HepG2 (cell line): ENCODE data around the gene TKFC. TPM values are rescaled to one million over a fixed set of nuclear protein-coding genes. Genes with fewer than 3 reads are reported as not detected.

Experiments used
- BRF2 ChIP-seq: sonication (generic); formaldehyde crosslinking; IDR thresholded peaks from 2 replicates; pipeline ENCODE4 v1.8.1; 2022; ENCODE audit warnings: mild to moderate bottlenecking, missing genetic modification reagents
- CCAR2 ChIP-seq: fragments of 200-400 bp; formaldehyde crosslinking; optimal IDR thresholded peaks from 2 replicates; pipeline ENCODE3; 2018; ENCODE audit warnings: low read depth, mild to moderate bottlenecking, low read length, moderate library complexity
- CHD2 ChIP-seq: IDR thresholded peaks from 2 replicates; pipeline ENCODE4 v1.6.1; 2011; ENCODE audit warnings: low read depth, low read length, improper control_type of control experiment
- CSRNP1 ChIP-seq: sonication (generic); formaldehyde crosslinking; IDR thresholded peaks from 2 replicates; pipeline ENCODE4 v1.8.1; 2023; ENCODE audit warnings: mild to moderate bottlenecking, missing genetic modification reagents
- E2F1 ChIP-seq: sonication (generic); formaldehyde crosslinking; IDR thresholded peaks from 2 replicates; pipeline ENCODE4 v1.5.0; 2020; ENCODE audit warnings: missing genetic modification reagents
- ELF4 ChIP-seq: sonication (generic); formaldehyde crosslinking; IDR thresholded peaks from 2 replicates; pipeline ENCODE4 v1.5.0; 2020; ENCODE audit warnings: missing genetic modification reagents, mild to moderate bottlenecking, moderate library complexity, borderline replicate concordance
- HDAC6 ChIP-seq: fragments of 200-600 bp; sonication (generic); IDR thresholded peaks from 2 replicates; pipeline ENCODE4 v1.7.0; 2017; ENCODE audit warnings: mild to moderate bottlenecking, antibody characterized with exemption, low read length, low read depth
- HNRNPH1 ChIP-seq: fragments of 200-400 bp; formaldehyde crosslinking; optimal IDR thresholded peaks from 2 replicates; pipeline ENCODE3; 2017; ENCODE audit warnings: mild to moderate bottlenecking, low read depth, low read length
- MATR3 ChIP-seq: sonication (generic); formaldehyde crosslinking; IDR thresholded peaks from 2 replicates; pipeline ENCODE4 v1.4.0; 2020; ENCODE audit warnings: missing genetic modification reagents
- MXD3 ChIP-seq: IDR thresholded peaks from 2 replicates; pipeline ENCODE4 v1.6.1; 2016; ENCODE audit warnings: mild to moderate bottlenecking, missing biosample characterization, missing genetic modification reagents
- MYC ChIP-seq: sonication (generic); formaldehyde crosslinking; IDR thresholded peaks from 2 replicates; pipeline ENCODE4 v1.9.0; 2021; ENCODE audit warnings: missing genetic modification reagents, borderline replicate concordance
- NCOA1 ChIP-seq: sonication (generic); formaldehyde crosslinking; IDR thresholded peaks from 2 replicates; pipeline ENCODE4 v1.9.0; 2021; ENCODE audit warnings: missing genetic modification reagents
- NPAS2 ChIP-seq: sonication (generic); formaldehyde crosslinking; IDR thresholded peaks from 2 replicates; pipeline ENCODE4 v1.8.0; 2022; ENCODE audit warnings: mild to moderate bottlenecking, missing genetic modification reagents, borderline replicate concordance
- PHF21A ChIP-seq: sonication (generic); formaldehyde crosslinking; IDR thresholded peaks from 2 replicates; pipeline ENCODE4 v1.5.0; 2020; ENCODE audit warnings: mild to moderate bottlenecking, missing genetic modification reagents
- PRDM15 ChIP-seq: sonication (generic); formaldehyde crosslinking; IDR thresholded peaks from 2 replicates; pipeline ENCODE4 v1.4.0; 2020; ENCODE audit warnings: missing genetic modification reagents
- U2AF2 ChIP-seq: fragments of 200-400 bp; formaldehyde crosslinking; IDR thresholded peaks from 2 replicates; pipeline ENCODE4 v1.6.1; 2017; ENCODE audit warnings: low read depth, mild to moderate bottlenecking, low read length
- ZFP36L2 ChIP-seq: sonication (generic); formaldehyde crosslinking; IDR thresholded peaks from 2 replicates; pipeline ENCODE4 v1.4.0; 2020; ENCODE audit warnings: missing genetic modification reagents
- ZNF20 ChIP-seq: sonication (generic); formaldehyde crosslinking; IDR thresholded peaks from 2 replicates; pipeline ENCODE4 v1.4.0; 2020; ENCODE audit warnings: mild to moderate bottlenecking, moderate library complexity, missing genetic modification reagents
- ZNF550 ChIP-seq: sonication (generic); formaldehyde crosslinking; IDR thresholded peaks from 2 replicates; pipeline ENCODE4 v1.4.0; 2020; ENCODE audit warnings: mild to moderate bottlenecking, missing genetic modification reagents, borderline replicate concordance
- ZNF703 ChIP-seq: sonication (generic); formaldehyde crosslinking; IDR thresholded peaks from 2 replicates; pipeline ENCODE4 v1.5.1; 2020; ENCODE audit warnings: missing genetic modification reagents, mild to moderate bottlenecking, moderate library complexity, borderline replicate concordance
- ZNF878 ChIP-seq: sonication (generic); formaldehyde crosslinking; IDR thresholded peaks from 2 replicates; pipeline ENCODE4 v1.8.1; 2023; ENCODE audit warnings: mild to moderate bottlenecking, missing genetic modification reagents, moderate library complexity
- polyA plus RNA-seq, 8 experiments: library from polyadenylated mRNA; depleted of rRNA in 3 of 8; stranded (reverse) in 7 of 8; unstranded in 1 of 8; fragments of >200 nt; fragmentation: Illumina TruSeq in 4 of 8; extraction: Trizol in 4 of 8; gene quantifications; 2 replicates each; pipeline versions ENCODE4 v1.2.1 to v1.2.3, GENCODE V29; 2011 to 2016; ENCODE audit warnings: low read depth in 4 of 8, missing spikeins in 1 of 8, mixed read lengths in 1 of 8; ENCODE audit not compliant: insufficient read depth in 1 of 8
- total RNA-seq, 5 experiments: library from RNA; depleted of rRNA; stranded (reverse); fragments of >200 nt; fragmentation: Illumina TruSeq; extraction: Trizol; gene quantifications; 2 replicates each; pipeline ENCODE4 v1.2.3, GENCODE V29; 2016; ENCODE audit warnings: low read depth in 1 of 5

The TKFC gene
- total and polyA plus RNA-seq, 2 of the 13 experiments (the other 11 are each of a cell fraction or from before 2014, with no cell fraction given) = 147 to 197 TPM

- TF ChIP-seq E2F1 (CRISPR knock-in tag) = no peak
- TF ChIP-seq CCAR2 = no peak
- peak; percentile 75; the same call in 1 of the 2 replicates for TF ChIP-seq MYC
- TF ChIP-seq PHF21A (CRISPR knock-in tag) = no peak; the same call in 1 of the 2 replicates
- no peak for TF ChIP-seq BRF2 (CRISPR knock-in tag)
- TF ChIP-seq ZNF703 (CRISPR knock-in tag) = no peak
- no peak for TF ChIP-seq HNRNPH1
- no peak for TF ChIP-seq MATR3 (CRISPR knock-in tag)
- 0 out of 2 replicates have a peak, but pooled peaks have one; percentile 39 for TF ChIP-seq MXD3 (CRISPR knock-in tag)
- TF ChIP-seq ZFP36L2 (CRISPR knock-in tag) = no peak
- no peak for TF ChIP-seq CSRNP1 (CRISPR knock-in tag)
- no peak for TF ChIP-seq ZNF20 (CRISPR knock-in tag)
- TF ChIP-seq HDAC6 = no peak
- no peak for TF ChIP-seq NCOA1 (CRISPR knock-in tag)
- no peak for TF ChIP-seq NPAS2 (CRISPR knock-in tag)
- TF ChIP-seq CHD2 = no peak
- TF ChIP-seq PRDM15 (CRISPR knock-in tag) = no peak
- no peak for TF ChIP-seq U2AF2
- no peak for TF ChIP-seq ZNF878 (CRISPR knock-in tag)
- TF ChIP-seq ELF4 (CRISPR knock-in tag) = no peak
- no peak for TF ChIP-seq ZNF550 (CRISPR knock-in tag)
Observed at GRCh38 chr11:61334434-61335354, 1.7 kb downstream of the TKFC start (continued).
